ENCODE results near the gene SDHC.

DNA sequence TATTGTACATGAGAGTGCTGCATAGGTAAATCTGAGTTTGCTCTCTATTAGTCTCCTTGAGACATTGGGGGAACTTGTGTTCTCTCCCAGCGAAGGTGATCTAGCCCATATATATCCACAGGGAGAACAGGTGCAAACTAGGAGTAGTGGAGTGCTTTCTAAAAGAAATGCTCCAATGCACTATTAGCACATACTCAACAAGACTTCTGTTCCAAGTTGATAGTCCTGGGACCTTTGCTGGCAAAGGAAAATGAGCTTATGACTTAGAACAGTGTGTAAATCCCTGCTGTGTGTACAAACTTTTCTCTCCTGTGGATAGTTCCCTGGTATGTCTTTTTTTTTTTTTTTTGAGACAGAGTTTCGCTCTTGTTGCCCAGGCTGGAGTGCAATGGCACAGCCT, 28.0 kb downstream of the SDHC start:
- no peak for TF ChIP-seq TAF1 (IDR thresholded peaks at IDR 0.05; ENCODE audit: borderline replicate concordance, insufficient read depth, low read length)
- TF ChIP-seq POLR2AphosphoS5 (IDR thresholded peaks at IDR 0.05; ENCODE audit: low read depth, low read length), result no peak
- no peak for TF ChIP-seq SIN3A (IDR thresholded peaks at IDR 0.05; ENCODE audit: borderline replicate concordance, insufficient read depth, low read length)
- TF ChIP-seq, protein P1, sequence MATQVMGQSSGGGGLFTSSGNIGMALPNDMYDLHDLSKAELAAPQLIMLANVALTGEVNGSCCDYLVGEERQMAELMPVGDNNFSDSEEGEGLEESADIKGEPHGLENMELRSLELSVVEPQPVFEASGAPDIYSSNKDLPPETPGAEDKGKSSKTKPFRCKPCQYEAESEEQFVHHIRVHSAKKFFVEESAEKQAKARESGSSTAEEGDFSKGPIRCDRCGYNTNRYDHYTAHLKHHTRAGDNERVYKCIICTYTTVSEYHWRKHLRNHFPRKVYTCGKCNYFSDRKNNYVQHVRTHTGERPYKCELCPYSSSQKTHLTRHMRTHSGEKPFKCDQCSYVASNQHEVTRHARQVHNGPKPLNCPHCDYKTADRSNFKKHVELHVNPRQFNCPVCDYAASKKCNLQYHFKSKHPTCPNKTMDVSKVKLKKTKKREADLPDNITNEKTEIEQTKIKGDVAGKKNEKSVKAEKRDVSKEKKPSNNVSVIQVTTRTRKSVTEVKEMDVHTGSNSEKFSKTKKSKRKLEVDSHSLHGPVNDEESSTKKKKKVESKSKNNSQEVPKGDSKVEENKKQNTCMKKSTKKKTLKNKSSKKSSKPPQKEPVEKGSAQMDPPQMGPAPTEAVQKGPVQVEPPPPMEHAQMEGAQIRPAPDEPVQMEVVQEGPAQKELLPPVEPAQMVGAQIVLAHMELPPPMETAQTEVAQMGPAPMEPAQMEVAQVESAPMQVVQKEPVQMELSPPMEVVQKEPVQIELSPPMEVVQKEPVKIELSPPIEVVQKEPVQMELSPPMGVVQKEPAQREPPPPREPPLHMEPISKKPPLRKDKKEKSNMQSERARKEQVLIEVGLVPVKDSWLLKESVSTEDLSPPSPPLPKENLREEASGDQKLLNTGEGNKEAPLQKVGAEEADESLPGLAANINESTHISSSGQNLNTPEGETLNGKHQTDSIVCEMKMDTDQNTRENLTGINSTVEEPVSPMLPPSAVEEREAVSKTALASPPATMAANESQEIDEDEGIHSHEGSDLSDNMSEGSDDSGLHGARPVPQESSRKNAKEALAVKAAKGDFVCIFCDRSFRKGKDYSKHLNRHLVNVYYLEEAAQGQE (IDR thresholded peaks at IDR 0.05; ENCODE audit: insufficient read depth in 1 of 2, low read depth in 2 of 2, low read length in 2 of 2), result no peak
- no peak for TF ChIP-seq FOXP2 (optimal IDR thresholded peaks at IDR 0.05; ENCODE audit: borderline replicate concordance, extremely low read depth, extremely low read length, insufficient read depth)

Data from PFSK-1 (cell line).